Middle frontal gyrus (tissue), 1 donor: ENCODE measurements around the gene SQSTM1.
"Not testable (repeated sequence)": the region's sequence is repeated elsewhere in the genome, so short reads cannot be mapped to it uniquely, and the experiment has no call there.

Experiments
- DNase-seq: peaks from one replicate; pipeline ENCODE4 v3.0.0-alpha.2; 2015; ENCODE audit warnings: low spot score; ENCODE audit errors: extremely low spot score

Gene SQSTM1

GRCh38 chr5:179824745-179825112 lies 4.0 kb downstream of the SQSTM1 start:
- no peak for DNase-seq

- no peak for DNase-seq
Measured at GRCh38 chr5:179825655-179826182, 5.0 kb downstream of the SQSTM1 start.

DNA sequence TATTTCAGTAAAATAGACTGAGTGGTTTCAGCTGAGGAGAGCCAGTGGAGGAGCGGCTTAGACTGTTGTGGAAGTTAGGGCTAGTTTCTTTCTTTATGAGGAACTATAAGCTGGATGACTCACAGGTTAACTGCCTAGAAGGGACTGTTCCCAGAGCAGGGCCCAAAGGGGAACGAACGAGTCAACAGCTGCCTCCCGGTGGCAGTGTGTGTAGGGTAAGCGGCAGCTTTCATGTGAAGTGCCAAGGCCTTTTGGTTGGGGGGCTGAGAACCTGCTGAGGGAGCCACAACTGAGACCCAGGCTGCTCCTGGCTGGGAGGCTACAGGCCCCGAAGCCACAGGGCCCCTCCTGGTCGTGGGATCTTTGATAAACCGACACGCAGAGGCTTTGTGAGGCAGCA lies 7.0 kb downstream of the SQSTM1 start:
- no peak for DNase-seq

GRCh38 chr5:179828756-179829421 lies 8.2 kb downstream of the SQSTM1 start:
- DNase-seq = no peak

- no peak for DNase-seq
Measured at GRCh38 chr5:179829732-179830435, 9.2 kb downstream of the SQSTM1 start.

DNA sequence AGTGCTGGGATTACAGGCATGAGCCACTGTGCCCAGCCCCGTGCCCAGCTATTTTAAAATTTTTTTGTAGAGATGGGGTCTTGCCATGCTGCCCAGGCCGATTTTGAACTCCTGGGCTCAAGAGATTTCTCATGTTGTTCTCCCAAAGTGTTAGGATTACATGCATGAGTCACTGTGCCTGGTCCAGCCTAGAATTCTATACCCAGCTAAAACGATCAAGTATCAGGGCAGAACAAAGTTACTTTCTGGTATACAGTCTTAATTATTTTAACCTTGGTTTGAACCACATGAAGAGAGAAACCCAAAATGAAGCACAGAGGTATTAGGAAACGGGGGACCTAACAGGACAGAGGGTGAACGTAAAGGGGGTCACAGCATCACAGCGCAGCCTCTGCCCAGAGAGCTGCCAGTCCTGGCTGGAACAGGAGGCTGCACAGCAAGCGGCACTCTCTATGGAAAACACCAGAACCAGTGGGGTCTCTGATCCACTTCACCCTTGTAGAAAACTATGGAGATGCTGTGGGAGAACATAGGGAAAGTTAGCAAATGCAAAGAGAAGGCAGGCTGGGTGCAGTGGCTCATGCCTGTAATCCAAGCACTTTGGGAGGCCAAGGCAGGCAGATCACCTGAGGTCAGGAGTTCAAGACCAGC lies 10.2 kb downstream of the SQSTM1 start:
- DNase-seq = no peak

- DNase-seq = no peak
Measured at GRCh38 chr5:179832039-179832745, 11.5 kb downstream of the SQSTM1 start.

DNA sequence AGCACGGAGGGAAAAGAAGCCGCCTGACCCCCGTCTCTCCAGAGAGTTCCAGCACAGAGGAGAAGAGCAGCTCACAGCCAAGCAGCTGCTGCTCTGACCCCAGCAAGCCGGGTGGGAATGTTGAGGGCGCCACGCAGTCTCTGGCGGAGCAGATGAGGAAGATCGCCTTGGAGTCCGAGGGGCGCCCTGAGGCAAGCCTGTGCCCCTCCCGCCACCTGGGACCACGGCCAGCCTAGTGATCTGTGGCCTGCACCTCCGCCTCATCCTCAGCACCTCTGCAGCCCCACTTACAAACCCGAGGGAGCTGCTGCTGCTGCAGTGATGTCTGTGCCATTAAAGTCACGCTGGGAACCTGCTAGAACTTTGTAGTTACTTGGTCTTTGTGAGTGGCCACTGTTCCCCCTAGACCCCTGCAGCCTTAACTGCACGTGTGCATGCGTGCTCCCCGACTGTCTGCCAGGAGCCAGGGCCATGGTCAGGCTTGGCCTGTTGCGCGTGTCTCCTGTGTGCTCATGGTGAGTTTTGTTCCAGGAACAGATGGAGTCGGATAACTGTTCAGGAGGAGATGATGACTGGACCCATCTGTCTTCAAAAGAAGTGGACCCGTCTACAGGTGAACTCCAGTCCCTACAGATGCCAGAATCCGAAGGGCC lies 12.5 kb downstream of the SQSTM1 start:
- DNase-seq = no peak

DNA sequence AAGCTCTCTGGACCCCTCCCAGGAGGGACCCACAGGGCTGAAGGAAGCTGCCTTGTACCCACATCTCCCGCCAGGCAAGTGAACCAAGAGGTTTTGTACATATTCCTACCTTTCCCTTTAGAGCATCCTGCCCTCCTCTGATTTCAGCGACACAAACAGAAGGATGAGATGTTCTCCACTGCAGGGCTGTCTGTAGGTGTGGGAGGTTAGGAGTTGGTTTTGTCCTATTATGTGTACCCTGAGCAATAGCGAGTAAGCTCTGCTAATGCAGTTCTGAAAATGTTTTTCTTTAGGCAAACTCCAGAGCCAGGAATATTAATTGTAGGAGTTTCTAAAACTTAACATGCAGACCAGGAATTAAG lies 13.0 kb downstream of the SQSTM1 start:
- no peak for DNase-seq

- no peak for DNase-seq
Measured at GRCh38 chr5:179834120-179834519, 13.4 kb downstream of the SQSTM1 start.

DNA sequence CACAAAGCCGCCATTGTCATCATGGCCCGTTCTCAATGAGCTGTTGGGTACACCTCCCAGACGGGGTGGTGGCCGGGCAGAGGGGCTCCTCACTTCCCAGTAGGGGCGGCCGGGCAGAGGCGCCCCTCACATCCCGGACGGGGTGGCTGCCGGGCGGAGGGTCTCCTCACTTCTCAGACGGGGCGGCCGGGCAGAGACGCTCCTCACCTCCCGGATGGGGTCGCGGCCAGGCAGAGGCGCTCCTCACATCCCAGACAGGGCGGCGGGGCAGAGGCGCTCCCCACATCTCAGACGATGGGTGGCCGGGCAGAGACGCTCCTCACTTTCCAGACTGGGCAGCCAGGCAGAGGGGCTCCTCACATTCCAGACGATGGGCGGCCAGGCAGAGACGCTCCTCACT lies 14.2 kb downstream of the SQSTM1 start:
- DNase-seq = not testable (repeated sequence)

- no peak for DNase-seq
Measured at GRCh38 chr5:179836225-179837019, 15.7 kb downstream of the SQSTM1 start.

DNA sequence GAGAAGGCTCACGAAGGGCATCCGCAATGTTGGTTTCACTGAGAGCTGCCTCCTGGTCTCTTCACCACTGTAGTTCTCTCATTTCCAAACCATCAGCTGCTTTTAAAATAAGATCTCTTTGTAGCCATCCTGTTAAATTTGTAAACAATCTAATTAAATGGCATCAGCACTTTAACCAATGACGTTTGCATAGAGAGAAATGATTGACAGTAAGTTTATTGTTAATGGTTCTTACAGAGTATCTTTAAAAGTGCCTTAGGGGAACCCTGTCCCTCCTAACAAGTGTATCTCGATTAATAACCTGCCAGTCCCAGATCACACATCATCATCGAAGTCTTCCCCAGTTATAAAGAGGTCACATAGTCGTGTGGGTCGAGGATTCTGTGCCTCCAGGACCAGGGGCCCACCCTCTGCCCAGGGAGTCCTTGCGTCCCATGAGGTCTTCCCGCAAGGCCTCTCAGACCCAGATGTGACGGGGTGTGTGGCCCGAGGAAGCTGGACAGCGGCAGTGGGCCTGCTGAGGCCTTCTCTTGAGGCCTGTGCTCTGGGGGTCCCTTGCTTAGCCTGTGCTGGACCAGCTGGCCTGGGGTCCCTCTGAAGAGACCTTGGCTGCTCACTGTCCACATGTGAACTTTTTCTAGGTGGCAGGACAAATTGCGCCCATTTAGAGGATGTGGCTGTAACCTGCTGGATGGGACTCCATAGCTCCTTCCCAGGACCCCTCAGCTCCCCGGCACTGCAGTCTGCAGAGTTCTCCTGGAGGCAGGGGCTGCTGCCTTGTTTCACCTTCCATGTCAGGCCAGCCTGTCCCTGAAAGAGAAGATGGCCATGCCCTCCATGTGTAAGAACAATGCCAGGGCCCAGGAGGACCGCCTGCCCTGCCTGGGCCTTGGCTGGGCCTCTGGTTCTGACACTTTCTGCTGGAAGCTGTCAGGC lies 16.6 kb downstream of the SQSTM1 start:
- DNase-seq = no peak

DNA sequence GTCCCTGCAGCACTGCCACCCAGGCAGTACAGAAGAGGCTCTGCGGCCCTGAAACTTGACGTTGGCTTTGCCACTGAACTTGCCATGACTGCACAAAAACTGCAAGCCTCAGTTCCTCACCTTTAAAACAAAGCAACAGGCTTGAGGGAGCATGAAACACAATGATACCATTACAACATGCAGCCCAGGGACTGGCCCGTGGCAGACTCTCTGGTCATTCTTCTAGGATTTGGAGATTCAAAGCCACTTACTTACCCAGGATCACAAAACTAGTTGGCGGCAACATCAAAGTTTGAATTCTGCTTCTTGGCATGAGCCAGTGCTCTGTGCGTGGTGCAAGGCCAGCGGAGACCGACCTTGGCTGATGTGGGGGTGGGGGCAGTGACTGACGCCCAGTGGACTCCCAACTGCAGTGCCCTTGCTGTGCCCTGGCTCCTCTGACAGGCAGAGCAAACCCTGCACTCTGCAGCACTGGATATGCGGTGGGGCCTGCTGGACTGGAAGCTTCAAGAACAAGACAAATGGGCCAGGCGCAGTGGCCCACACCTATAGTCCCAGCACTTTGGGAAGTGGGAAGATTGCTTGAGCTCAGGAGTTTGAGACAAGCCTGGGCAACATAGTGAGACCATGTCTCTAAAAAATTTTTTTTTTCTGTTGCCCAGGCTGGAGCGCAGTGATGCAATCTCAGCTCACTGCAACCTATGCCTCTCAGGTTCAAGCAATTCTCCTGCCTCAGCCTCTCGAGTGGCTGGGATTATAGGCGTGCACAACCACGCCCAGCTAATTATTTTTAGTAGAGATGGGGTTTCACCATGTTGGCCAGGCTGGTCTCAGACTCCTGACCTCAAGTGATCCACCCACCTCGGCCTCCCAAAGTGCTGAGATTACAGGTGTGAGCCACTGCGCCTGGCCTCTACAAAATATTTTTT lies 18.9 kb downstream of the SQSTM1 start:
- no peak for DNase-seq

DNA sequence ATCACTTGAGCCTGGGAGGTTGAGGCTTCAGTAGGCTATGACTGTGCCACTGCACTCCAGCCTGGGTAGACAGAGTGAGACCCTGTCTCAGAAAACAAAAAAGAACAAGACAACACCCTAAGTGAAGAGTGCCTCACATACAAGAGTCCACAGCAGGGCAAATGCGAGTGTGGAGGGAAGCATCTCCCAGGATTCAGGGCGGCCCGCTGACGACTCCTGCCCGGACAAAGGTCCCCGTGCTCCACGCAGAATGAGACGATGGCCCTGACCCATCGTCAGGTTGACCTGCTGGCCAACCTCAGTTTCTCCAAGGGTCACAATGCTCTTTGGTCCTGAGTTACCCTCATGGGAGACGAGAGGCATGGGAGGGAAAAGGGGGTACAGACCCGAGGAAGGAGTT lies 19.6 kb downstream of the SQSTM1 start:
- no peak for DNase-seq

GRCh38 chr5:179840766-179841165 lies 20.1 kb downstream of the SQSTM1 start:
- DNase-seq = no peak

- no peak for DNase-seq
Measured at GRCh38 chr5:179841621-179842020, 20.9 kb downstream of the SQSTM1 start.

GRCh38 chr5:179852993-179853547 lies 32.4 kb downstream of the SQSTM1 start:
- no peak for DNase-seq
